HL-60 (cell line): Measurements from ENCODE around the gene DAGLA.

Experiments
- DNase-seq, 2 experiments: peaks; one replicate each; pipeline ENCODE4 v3.0.0-alpha.2; 2010 to 2020; ENCODE audit warnings: low read depth in 1 of 2, low spot score in 1 of 2
- H3K27ac ChIP-seq: fragments of 250-450 bp; sonication (Bioruptor Pico); replicated peaks from 2 replicates; pipeline ENCODE4 v1.5.1; 2020; ENCODE audit warnings: mild to moderate bottlenecking, moderate library complexity
- H3K27me3 ChIP-seq: fragments of 250-450 bp; sonication (Bioruptor Pico); 2 replicates; pipeline ENCODE4 v1.5.1; 2021; ENCODE audit warnings: mild to moderate bottlenecking, moderate library complexity; ENCODE audit not compliant: insufficient read depth, poor library complexity, severe bottlenecking
- H3K4me3 ChIP-seq: replicated peaks from 2 replicates; pipeline ENCODE4 v1.5.1; 2011; ENCODE audit warnings: mild to moderate bottlenecking, control low read depth, low read length; ENCODE audit not compliant: insufficient read depth
- CTCF ChIP-seq: IDR thresholded peaks from one replicate; pipeline ENCODE4 v1.5.1; 2011; ENCODE audit warnings: low read length, control low read depth, inconsistent platforms; ENCODE audit not compliant: insufficient read depth
- GABPA ChIP-seq: IDR thresholded peaks from 2 replicates; pipeline ENCODE4 v1.6.1; 2012; ENCODE audit warnings: low read depth
- POLR2AphosphoS5 ChIP-seq: IDR thresholded peaks from 2 replicates; pipeline ENCODE4 v1.6.1; 2012; ENCODE audit warnings: low read depth
- REST ChIP-seq: IDR thresholded peaks from 2 replicates; pipeline ENCODE4 v1.6.1; 2012; ENCODE audit warnings: low read depth; ENCODE audit not compliant: insufficient replicate concordance
- SPI1 ChIP-seq: IDR thresholded peaks from 2 replicates; pipeline ENCODE4 v1.6.1; 2012; ENCODE audit warnings: low read depth, mild to moderate bottlenecking, borderline replicate concordance

The DAGLA gene

GRCh38 chr11:61736310-61736709 lies 56.1 kb downstream of the DAGLA start:
- H3K27me3 ChIP-seq: no peaks in the 10 kb centered on the region
- H3K4me3 ChIP-seq: no peak overlapping the region
- H3K27ac ChIP-seq: no peak overlapping the region
- DNase-seq: no peak
- TF ChIP-seq GABPA (no peak), CTCF (no peak)

- TF ChIP-seq SPI1: no peak
- no peak for TF ChIP-seq CTCF
- no peak for TF ChIP-seq GABPA
- no peak for TF ChIP-seq REST
- no peak for TF ChIP-seq POLR2AphosphoS5
- Histone ChIP-seq H3K27me3 (no peaks in the 10 kb centered on the region), H3K4me3 (no peak overlapping the region), H3K27ac (no peak overlapping the region)
- DNase-seq: peak in 1 of 2 experiments; percentile 14
These were observed 56.9 kb downstream of the DAGLA start for GRCh38 chr11:61737131-61737530.

GRCh38 chr11:61737636-61738386 lies 57.6 kb downstream of the DAGLA start:
- no peak for DNase-seq
- TF ChIP-seq GABPA (no peak), POLR2AphosphoS5 (no peak), SPI1 (no peak), REST (no peak), CTCF (no peak)
- Histone ChIP-seq H3K4me3 (no peak overlapping the region), H3K27me3 (no peaks in the 10 kb centered on the region), H3K27ac (no peak overlapping the region)

GRCh38 chr11:61738776-61739175 lies 58.6 kb downstream of the DAGLA start:
- H3K4me3 ChIP-seq: no peak overlapping the region
- no peak for DNase-seq
- no peak overlapping the region for H3K27ac ChIP-seq
- no peak for TF ChIP-seq GABPA
- no peak for TF ChIP-seq CTCF
- no peak for TF ChIP-seq SPI1
- no peak for TF ChIP-seq POLR2AphosphoS5
- no peak for TF ChIP-seq REST
- no peaks in the 10 kb centered on the region for H3K27me3 ChIP-seq
